ENCODE data around the gene CPXM2.

- TF ChIP-seq SP1 (IDR thresholded peaks at IDR 0.05) (no peak), CTBP1 (IDR thresholded peaks at IDR 0.05; ENCODE audit: borderline replicate concordance) (no peak), FOXK2 (IDR thresholded peaks at IDR 0.05) (no peak), FOXA1 (IDR thresholded peaks at IDR 0.05) (no peak), BHLHE40 (IDR thresholded peaks at IDR 0.05; ENCODE audit: borderline replicate concordance) (no peak), ELF4 (IDR thresholded peaks at IDR 0.05) (no peak), NFRKB (IDR thresholded peaks at IDR 0.05) (no peak), FOXM1 (IDR thresholded peaks at IDR 0.05; ENCODE audit: borderline replicate concordance) (no peak), L3MBTL2 (conservative IDR thresholded peaks at IDR 0.05) (no peak)
Observed at GRCh38 chr10:123741146-123741545, 150.5 kb downstream of the CPXM2 start.
